CD4-positive, alpha-beta T cell treated with Interleukin-10 for 1 hour (primary cell): ENCODE results near the gene TBC1D5.
"Not testable (repeated sequence)": the region's sequence is repeated elsewhere in the genome, so short reads cannot be mapped to it uniquely, and the experiment has no call there.

Experiments
- DNase-seq: peaks from one replicate; pipeline ENCODE4 v3.0.0-alpha.2; 2020

The TBC1D5 gene, protein sequence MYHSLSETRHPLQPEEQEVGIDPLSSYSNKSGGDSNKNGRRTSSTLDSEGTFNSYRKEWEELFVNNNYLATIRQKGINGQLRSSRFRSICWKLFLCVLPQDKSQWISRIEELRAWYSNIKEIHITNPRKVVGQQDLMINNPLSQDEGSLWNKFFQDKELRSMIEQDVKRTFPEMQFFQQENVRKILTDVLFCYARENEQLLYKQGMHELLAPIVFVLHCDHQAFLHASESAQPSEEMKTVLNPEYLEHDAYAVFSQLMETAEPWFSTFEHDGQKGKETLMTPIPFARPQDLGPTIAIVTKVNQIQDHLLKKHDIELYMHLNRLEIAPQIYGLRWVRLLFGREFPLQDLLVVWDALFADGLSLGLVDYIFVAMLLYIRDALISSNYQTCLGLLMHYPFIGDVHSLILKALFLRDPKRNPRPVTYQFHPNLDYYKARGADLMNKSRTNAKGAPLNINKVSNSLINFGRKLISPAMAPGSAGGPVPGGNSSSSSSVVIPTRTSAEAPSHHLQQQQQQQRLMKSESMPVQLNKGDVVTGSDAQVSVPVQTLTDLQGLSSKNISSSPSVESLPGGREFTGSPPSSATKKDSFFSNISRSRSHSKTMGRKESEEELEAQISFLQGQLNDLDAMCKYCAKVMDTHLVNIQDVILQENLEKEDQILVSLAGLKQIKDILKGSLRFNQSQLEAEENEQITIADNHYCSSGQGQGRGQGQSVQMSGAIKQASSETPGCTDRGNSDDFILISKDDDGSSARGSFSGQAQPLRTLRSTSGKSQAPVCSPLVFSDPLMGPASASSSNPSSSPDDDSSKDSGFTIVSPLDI

DNA sequence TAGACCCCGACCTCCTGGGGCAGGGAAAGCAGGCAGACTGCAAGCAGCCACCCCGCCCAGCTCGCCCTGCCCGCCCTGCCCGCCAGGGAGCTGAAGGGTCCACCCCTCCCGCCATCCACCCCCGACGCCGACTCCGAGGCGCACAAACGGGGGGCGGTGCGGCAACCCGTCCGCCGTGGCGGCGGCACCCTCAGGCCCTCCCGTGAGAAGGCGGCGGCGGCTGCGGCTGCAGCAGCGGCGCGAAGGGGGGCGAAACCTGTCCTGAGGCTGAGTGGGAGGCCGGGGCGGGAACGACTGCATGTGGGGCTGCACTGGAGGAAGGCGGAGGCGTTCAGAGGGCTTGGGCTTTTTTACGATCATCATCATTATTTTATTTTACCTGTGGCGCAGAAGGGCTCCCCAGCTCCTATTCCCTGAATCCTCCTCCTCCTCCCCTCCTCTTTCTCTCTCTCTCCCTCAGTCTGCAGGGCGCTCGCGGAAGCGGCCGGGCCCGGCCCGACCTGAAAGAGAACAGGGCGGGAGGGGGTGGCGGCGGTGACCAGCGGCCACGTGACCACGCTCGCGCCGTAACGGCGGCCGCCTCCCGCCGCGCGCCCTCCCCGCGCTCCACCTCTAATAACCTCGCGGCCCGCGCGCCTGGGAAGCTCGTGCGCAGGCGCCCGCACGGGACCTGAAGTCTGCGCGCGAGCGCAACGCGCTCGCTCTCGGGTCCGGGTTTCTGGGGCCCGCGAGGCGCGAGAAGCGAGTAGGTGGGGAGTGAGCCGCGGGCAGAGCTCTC, at the start of gene TBC1D5:
Gene TBC1D5 (minus strand): TSS at position 530 of the 778 bp plus-strand sequence. CDS start 234,061 bp downstream, outside the sequence.
- peak; percentile 94 for DNase-seq

DNA sequence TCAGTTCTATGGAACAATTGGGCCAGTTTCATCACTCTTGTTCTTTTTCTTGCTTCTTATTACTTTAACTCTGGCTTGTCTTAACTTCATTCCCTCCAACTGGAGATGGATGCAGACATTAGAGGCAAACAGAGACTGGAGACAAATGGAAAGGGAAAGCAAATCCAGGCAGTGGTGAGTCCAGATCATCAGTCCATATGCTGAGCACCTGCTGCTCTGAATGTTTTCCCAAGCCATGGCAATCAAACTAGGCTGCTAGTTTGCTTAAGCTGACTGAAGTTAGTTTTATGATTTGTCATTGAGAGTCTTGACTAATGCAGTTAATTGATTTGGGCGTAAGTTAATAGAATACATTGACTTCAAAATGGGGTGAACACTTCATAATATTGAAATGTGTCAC, 41.0 kb upstream of the TBC1D5 start:
- no peak for DNase-seq

DNA sequence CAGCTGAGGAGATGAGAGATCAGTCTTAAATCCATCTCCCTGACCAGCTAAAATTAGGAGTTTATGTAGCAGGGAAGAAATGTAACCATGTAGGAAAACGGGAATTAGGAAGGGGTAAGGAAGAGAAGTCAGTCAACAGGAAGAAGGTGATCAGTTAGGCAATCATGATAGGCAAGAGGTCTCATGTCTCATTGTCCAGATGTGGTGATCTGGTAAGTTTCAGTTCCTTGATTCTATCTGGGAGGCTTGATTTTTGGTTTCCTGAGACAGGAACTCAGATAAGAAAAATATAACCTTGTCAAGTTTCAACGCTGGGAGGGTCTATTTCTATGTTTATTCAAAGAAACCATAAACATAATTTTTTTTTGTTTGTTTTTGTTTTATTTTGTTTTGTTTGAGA, 40.3 kb upstream of the TBC1D5 start:
- DNase-seq, result no peak

DNA sequence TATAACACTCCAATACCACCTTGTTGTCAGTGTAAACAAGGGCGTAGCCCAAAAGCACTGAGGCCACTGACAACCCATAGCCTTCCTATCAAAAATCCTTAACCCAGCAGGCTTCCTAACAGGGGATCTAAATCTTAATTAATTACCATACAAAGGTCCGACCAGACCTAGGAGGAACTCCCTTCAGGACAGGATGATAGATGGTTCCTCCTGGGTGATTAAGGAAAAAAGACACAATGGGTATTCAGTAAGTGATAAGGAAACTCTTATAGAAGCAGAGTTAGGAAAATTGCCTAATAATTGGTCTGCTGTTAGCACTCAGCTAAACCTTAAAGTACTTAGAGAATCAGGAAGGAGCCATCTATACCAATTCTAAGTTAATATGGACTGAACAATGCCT, 37.9 kb upstream of the TBC1D5 start:
- DNase-seq, result not testable (repeated sequence)

DNA sequence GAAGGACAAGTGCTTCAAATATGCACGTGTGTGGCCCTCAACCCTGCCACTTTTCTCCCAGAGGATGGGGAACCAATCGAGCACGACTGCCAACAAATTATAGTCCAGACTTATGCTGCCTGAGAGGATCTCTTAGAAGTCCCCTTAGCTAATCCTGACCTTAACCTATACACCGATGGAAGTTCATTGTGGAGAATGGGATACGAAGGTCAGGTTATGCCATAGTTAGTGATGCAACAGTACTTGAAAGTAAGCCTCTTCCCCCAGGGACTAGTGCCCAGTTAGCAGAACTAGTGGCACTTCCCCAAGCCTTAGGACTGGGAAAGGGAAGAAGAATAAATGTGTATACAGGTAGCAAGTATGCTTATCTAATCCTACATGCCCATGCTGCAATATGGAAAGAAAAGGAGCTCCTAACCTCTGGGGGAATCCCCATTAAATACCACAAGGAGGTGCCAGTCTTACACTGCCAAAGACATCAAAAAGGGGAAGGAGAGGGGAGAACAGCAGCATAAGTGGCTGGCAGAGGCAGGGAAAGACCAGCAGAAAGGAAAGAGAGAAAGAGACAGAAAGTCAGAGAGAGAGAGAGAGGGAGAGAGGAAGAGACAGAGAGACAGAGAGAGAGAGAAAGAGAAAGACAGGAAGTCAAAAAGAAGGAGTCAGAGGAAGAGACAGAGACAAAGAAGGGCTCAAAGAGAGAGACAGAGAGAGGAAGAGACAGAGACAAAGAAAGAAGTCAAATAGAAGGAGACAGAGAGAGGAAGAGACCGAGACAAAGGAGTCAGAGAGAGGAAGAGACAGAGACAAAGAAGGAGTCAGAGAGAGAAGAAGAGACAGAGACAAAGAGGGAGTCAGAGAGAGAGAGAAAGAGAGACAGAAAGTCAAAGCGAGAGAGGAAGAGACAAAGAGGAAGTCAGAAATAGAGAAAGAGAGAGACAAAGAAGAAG, 37.1 kb upstream of the TBC1D5 start:
- not testable (repeated sequence) for DNase-seq

DNA sequence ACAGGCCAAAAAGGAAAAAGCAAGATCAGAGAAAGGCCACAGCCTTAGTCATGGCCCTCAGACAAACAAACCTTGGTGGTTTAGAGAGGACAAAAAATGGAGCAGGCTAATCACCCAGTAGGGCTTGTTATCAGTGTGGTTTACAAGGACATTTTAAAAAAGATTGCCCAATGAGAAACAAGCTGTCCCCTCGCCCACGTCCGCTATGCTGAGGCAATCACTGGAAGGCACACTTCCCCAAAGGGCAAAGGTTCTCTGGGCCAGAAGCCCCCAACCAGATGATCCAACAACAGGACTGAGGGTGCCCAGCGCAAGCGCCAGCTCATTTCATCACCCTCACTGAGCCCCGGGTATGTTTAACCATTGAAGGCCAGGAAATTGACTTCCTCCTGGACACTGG, 34.9 kb upstream of the TBC1D5 start:
- DNase-seq, result not testable (repeated sequence)

DNA sequence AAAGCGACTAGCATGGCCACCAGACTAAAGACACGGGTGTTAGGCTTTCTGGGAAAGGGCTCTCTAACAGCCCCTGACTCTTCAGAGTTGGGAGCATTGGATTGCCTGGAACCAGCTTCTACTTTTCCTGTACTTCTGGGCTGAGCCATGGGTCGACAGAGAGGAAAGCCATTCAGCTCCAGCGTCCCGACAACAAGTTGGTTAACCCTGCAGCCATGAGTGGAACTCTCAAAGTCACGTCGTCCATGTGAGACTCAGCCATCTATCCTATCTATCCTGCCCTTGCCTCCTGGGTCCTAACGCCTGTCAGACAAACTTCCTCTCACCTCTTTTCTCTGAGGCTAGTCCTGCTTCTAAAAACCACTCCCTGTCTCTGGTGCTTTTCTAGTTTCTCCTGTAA, 32.6 kb upstream of the TBC1D5 start:
- no peak for DNase-seq

DNA sequence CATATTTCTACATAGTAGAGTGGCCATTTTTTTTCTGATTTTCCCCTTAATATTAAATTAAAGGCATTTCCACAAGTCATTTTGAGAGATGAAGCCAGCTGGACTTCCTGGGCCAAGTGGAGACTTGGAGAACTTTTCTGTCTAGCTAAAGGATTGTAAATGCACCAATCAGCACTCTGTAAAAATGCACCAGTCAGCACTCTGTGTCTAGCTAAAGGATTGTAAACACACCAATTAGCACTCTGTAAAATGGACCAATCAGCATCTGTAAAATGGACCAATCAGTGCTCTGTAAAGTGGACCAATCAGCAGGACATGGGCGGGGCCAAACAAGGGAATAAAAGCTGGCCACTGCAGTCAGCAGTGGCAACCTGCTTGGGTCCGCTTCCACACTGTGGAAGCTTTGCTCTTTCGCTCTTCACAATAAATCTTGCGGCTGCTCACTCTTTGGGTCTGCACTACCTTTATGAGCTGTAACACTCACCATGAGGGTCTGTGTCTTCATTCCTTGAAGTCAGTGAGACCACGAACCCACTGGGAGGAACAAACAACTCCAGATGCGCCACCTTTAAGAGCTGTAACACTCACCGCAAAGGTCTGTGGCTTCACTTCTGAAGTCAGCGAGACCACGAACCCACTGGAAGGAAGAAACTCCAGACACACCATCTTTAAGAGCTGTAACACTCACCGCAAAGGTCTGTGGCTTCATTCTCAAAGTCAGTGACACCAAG, 31.9 kb upstream of the TBC1D5 start:
- DNase-seq, result peak; percentile 35

DNA sequence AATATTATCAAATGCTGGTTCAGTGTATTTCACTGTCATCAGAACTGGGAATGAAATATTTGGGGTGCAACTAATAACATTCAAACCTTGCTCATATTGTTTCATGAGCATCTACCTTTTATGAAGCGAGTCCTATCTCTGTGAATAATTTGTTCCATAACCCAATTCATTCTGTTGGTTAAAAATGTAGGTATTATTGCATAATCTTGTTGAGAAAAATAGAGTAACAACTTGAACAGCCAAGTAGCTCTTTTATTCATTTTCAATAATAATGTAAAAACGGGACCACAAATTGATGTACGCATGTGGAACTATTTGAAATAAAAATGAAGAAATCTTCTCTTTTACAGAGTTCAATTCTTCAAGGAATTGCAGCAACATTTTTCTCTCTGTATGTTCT, 30.1 kb upstream of the TBC1D5 start:
- no peak for DNase-seq

DNA sequence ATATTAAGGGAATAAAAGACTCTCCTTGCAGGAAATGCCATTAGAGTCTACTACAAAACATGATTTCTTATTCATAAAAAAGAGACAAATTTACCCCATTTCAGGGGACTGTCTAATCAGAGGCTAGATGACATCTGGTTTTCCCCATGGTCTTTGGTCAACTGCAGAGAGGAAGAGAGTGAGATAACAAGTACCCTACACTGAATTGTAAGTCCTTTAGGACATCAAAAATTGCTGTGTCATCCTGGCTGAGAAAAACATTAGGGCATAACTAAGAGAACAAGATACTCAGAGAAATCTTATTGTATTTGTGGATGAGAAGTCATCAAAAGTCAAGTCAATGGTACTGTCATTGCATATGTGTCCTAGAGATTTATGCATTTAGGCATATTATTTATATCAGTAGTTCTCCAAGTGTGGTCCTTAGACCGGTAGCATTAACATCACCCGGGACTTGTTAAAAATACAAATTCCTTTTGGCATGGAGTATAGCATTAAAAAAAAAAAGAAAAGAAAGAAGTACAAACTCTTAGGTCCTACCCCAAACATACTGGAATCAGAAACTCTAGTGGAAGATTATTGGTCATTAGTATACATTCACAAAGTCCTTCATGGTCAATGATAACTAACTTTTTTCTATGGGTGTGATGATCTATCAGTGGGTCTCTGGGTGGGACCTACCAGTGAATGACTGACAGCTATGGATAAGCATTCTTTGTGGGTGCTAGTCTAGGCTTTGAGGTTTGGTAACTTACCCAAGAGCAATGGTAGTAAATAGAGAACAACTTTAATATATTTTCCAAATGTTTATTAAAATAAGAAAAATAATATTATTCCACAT, 29.0 kb upstream of the TBC1D5 start:
- DNase-seq, result no peak

DNA sequence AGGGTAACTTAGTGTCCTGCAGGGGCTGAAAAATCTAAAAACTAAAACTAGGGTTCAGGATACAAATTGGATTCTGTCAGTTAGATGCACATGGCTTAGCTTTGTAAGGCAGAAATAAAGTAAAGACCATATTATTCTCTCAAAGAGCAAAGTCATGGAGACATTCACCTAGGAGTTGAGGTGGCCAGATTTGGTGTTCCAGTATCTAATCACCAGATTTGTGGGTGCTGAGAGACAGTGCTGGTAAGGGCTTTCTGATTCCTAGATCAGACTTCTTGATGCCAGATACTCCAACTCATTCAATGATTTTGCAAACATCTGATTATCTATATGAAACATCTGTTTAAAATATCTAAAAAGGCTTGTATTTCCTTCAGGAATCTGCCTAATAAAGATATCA, 28.3 kb upstream of the TBC1D5 start:
- DNase-seq, result no peak

DNA sequence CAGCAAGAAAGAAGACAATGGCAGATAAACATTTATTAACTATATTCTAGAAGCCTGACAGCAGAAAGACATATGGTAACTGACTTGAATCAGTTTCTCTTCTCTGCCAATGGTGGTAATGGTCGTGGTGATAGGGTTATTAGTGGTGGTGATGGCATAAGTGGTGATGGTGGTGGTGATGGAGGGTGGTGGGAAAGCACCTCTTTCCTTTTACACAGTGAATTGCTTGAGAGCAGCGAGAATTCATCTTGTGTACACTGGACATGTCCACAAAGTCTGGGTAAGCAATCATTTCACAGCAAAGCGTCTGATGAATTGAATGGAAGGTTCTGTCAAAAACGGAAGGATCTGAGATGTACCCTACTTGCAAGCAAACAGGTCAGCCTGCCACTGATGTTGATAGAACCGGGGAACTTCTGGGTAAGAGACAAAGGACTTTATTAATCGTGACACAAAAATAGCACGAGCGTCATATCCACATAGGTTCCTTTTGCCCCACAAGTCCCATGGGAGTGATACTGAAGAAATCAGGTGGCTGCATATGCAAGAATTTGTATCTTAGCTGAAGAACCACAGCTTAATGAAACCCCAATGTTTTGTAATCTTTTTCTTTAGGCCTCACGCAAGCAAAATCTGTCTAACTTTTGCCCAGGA, 23.5 kb upstream of the TBC1D5 start:
- DNase-seq, result no peak

DNA sequence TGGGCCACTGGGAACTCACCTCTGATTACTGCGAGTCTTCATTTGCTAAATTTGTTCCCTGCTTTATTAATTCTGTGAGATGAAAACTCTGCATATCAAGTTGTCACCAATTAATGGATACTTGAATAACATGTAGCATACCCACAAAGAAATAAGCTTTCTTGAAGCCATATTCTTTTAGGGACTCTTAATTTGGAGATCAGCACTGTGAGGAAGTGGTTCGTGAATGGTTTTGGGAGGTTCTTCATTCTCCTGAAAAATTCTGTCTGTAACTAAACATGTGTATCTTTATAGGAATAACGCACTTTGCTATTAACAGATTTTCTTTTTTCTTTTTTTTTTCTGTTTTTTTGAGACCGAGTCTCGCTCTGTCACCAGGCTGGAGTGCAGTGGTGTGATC, 19.1 kb upstream of the TBC1D5 start:
- no peak for DNase-seq

DNA sequence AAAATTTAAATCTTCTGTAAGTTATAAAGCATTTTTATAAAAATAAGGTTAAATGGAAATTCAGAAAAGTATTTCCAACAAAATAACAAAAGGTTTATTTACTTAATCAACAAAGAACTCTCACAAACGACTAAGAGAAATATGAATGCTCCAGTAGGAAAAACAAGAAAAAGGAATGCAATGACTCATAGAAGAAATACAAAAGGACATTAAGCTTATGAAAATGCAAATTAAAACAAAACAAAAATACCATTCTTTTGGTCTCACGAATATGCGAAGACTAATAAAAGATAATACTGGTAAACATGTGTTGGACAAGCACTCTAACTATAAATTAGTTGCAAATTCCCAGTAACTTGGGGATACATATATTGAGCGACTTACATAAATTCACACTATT, 17.5 kb upstream of the TBC1D5 start:
- no peak for DNase-seq

DNA sequence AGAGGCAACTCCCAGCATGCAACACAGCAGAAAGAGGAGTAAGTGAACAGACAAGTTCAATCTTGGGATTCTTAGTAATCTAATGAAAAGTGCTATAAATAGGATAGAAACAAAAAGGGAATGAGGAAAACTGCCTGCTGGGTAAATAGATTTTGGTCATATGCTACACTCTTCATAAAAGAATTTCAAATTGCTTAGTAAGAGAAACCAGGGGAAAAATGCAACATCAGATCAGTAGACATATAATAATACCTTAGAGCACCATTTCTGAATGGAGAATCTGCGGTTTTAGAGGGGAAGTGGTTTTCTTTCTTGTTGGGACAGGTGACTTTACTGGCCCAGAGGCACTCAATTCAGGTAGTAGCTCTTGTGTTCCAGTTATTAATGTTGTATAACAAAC, 13.4 kb upstream of the TBC1D5 start:
- DNase-seq, result peak; percentile 22

DNA sequence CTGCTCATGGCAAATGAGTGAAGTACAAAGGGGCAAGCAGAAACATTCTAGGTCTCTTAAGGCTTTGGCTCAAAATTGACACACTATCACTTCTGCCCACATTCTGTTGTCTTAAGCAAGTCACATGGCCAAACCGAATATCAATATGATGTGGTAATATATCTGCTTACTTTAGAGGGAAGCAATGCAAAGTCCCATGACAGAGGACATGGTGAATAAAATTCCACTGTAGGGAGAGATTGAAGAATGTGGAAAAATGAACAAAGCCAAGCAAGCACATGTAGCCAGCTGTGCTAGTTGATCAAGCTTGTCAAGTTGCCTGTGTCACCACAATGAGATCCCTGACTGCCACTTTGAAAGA, 11.2 kb upstream of the TBC1D5 start:
- DNase-seq, result no peak

DNA sequence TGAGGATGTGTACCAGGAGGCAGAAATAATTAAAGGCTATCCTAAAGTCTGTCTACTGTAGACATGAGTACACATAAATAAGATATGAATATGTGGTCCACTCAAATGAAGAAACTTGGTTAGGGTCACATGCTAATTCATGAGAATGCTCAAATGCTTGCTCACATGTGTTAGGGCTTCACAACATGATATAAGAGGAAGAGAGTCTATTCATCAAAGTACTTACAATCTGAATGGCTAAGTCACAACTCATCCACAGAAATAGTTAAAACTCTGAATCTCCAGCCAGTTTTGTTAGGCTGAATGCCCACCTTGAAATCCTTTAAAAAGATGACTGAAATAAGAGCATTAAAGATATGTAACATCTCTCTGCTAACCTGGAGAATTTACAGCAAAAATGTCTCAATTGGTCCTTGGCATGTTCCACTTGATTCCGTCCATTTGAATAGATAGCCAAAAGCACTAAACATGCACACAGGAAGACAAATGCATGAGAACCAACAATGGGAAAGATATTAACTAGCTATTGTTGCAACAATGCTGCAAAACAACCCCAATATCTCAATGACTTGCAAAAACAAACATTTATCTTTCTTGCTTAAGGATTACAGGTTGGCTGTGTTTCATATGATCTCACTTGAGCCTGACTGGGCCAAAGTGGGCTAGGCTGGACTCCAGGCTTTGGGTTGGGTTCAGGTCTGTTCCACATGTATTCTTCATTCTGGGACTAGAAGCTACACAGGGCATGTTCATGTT, 10.6 kb upstream of the TBC1D5 start:
- DNase-seq, result no peak

DNA sequence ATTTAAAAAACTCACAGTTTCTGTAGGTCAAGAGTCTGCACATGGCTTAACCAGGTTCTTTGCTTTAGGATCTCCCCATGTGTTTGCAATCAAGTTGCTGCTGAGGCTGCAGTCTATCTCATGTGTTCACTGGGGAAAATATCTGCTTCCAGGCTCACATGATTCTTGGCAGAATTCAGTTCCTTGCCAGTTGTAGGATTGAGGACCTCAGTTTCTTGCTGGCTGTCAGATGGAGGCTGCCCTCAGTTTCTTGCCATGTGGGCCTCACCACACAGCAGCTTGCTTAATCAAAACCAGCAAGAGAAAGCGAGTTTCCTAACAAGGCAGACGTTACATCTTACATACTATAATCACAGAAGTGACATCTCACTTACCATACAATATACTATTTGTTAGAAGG, 10.0 kb upstream of the TBC1D5 start:
- no peak for DNase-seq

DNA sequence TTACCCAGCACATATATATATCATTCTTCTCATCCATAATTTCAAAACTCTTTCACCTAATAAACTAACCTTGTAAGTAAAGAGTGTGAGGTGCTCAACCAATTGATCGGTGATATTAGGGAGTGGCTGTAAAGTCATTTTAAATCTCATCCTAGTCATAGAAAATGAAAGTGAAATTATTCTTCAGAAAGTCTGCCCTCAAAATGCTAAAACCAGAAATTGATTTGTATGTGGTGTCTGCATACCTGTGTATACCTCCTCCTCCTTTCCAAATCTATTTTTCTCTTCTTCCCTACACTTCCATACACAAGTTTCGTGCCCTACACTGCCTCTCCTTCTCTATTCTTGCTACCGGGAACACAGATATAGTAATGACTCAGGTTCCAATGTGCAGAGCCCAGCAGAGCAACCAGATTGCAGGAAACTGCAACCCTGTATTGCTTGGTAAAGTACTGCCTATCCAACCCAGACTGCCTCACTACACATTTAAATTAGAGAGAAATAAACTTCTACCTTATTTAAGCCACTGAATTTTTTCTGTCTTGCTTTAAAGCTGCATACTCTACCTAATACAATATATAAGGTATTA, 7.4 kb upstream of the TBC1D5 start:
- peak; percentile 9 for DNase-seq
